Smooth muscle cell (in vitro differentiated cells): ENCODE measurements around the gene RPS6KA2. TPM values are rescaled to one million over a fixed set of nuclear protein-coding genes. Genes with fewer than 3 reads are reported as not detected.
"Not testable (repeated sequence)": the region's sequence is repeated elsewhere in the genome, so short reads cannot be mapped to it uniquely, and the experiment has no call there.

ENCODE experiments used
- DNase-seq: peaks from one replicate; lab custom pipeline; 2025; ENCODE audit not compliant: unreplicated experiment; lab: John Stamatoyannopoulos, UW
- H2AFZ ChIP-seq: fragments of 200-600 bp; sonication (generic); 2 replicates; pipeline ENCODE4 v1.6.0; 2016; ENCODE audit warnings: antibody characterized with exemption, low read depth, mild to moderate bottlenecking
- H3F3A ChIP-seq: fragments of 200-600 bp; sonication (generic); 2 replicates; pipeline ENCODE4 v1.6.0; 2017; ENCODE audit warnings: antibody characterized with exemption, low read depth
- H3K27ac ChIP-seq: fragments of 200-600 bp; sonication (generic); 2 replicates; pipeline ENCODE4 v1.5.1; 2016; ENCODE audit warnings: low read depth, mild to moderate bottlenecking
- H3K27me3 ChIP-seq: fragments of 200-600 bp; sonication (generic); 2 replicates; pipeline ENCODE4 v1.6.1; 2016; ENCODE audit warnings: low read depth, mild to moderate bottlenecking
- H3K36me3 ChIP-seq: fragments of 200-600 bp; sonication (generic); 2 replicates; pipeline ENCODE4 v1.5.1; 2016; ENCODE audit warnings: low read depth
- H3K4me1 ChIP-seq: fragments of 200-600 bp; sonication (generic); 2 replicates; pipeline ENCODE4 v1.5.1; 2016; ENCODE audit warnings: low read depth
- H3K4me2 ChIP-seq: fragments of 200-600 bp; sonication (generic); 2 replicates; pipeline ENCODE4 v1.6.0; 2016; ENCODE audit warnings: mild to moderate bottlenecking
- H3K4me3 ChIP-seq: fragments of 200-600 bp; sonication (generic); 2 replicates; pipeline ENCODE4 v1.5.1; 2016; ENCODE audit warnings: mild to moderate bottlenecking
- H3K79me2 ChIP-seq: fragments of 200-600 bp; sonication (generic); 2 replicates; pipeline ENCODE4 v1.6.0; 2016; ENCODE audit warnings: low read depth, mild to moderate bottlenecking
- H3K9ac ChIP-seq: fragments of 200-600 bp; sonication (generic); 2 replicates; pipeline ENCODE4 v1.6.0; 2016; ENCODE audit warnings: low read depth
- H3K9me3 ChIP-seq: fragments of 200-600 bp; sonication (generic); replicated peaks from 2 replicates; pipeline ENCODE4 v1.5.1; 2016; ENCODE audit warnings: low read depth
- H4K20me1 ChIP-seq: fragments of 200-600 bp; sonication (generic); 2 replicates; pipeline ENCODE4 v1.6.0; 2016; ENCODE audit warnings: low read depth
- WGBS: methylation state at CpG from one replicate; pipeline ENCODE4 v1.1.7; 2016; ENCODE audit warnings: low lambda C conversion rate; 5-methylcytosine and 5-hydroxymethylcytosine counted together
- polyA plus RNA-seq: library from polyadenylated mRNA; unstranded; fragments of >200 nt; fragmentation: Nextera tagmentation; extraction: Ambion mirVana; gene quantifications from 2 replicates; pipeline ENCODE4 v1.2.1, GENCODE V29; 2016
- total RNA-seq: library from RNA; depleted of rRNA; stranded (reverse); fragments of >200 nt; gene quantifications from 2 replicates; pipeline ENCODE4 v1.2.3, GENCODE V29; 2014
- TF ChIP-seq, protein P1 (sequence below): fragments of 200-600 bp; sonication (generic); IDR thresholded peaks from 2 replicates; pipeline ENCODE4 v1.5.1; 2017; ENCODE audit warnings: borderline replicate concordance, mild to moderate bottlenecking, antibody characterized with exemption; ENCODE audit not compliant: insufficient read depth, poor library complexity, severe bottlenecking

Gene RPS6KA2
- total and polyA plus RNA-seq, 2 experiments from 2014 or later = 7.8 to 10.4 TPM

DNA sequence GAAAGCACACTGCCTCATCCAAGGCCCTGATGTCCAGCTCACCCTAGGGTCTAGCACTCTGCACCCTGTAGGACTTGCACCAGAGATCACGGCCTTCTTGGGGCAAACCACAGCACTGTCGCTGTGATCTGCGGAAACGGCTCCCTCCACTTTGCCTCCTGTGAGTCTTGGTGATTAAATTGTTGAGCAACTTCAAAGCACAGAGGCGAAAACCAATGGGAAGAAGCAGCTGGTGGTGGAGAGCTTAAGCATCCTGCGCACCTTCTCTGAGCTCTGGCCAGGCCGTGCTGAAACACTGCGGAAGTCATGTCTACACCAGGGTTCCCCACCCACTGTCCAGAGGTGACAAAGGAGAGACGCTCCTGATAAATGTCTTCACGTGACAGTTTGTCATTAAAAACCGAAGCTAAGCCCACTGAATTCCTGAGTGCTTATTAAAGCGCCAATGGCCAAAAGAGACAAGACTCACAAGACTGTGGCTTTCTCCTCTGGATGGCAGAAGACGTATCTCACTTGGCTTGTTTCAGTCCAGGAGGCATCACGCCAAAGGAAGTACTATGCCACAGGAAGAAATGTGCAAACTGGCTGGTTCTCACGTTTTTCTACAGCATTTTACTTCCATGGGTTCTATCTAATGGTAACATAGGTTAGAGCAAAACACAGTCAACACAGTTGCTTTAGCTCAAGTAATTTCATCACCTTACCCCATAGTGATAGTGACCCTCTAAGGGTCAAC, 43.7 kb downstream of the RPS6KA2 start:
- TF ChIP-seq, protein P1, sequence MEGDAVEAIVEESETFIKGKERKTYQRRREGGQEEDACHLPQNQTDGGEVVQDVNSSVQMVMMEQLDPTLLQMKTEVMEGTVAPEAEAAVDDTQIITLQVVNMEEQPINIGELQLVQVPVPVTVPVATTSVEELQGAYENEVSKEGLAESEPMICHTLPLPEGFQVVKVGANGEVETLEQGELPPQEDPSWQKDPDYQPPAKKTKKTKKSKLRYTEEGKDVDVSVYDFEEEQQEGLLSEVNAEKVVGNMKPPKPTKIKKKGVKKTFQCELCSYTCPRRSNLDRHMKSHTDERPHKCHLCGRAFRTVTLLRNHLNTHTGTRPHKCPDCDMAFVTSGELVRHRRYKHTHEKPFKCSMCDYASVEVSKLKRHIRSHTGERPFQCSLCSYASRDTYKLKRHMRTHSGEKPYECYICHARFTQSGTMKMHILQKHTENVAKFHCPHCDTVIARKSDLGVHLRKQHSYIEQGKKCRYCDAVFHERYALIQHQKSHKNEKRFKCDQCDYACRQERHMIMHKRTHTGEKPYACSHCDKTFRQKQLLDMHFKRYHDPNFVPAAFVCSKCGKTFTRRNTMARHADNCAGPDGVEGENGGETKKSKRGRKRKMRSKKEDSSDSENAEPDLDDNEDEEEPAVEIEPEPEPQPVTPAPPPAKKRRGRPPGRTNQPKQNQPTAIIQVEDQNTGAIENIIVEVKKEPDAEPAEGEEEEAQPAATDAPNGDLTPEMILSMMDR = no peak
- H3K9ac ChIP-seq = no peak overlapping the region
- no peak overlapping the region for H3K4me2 ChIP-seq
- DNase-seq = no peak
- no peaks in the 10 kb centered on the region for H4K20me1 ChIP-seq
- H3K9me3 ChIP-seq = no peaks in the 10 kb centered on the region
- no peaks in the 10 kb centered on the region for H3K4me1 ChIP-seq
- H3K27ac ChIP-seq = no peak overlapping the region
- H2AFZ ChIP-seq = no peak overlapping the region
- no peaks in the 10 kb centered on the region for H3K79me2 ChIP-seq
- no peaks in the 10 kb centered on the region for H3K36me3 ChIP-seq
- no peaks in the 10 kb centered on the region for H3F3A ChIP-seq
- no peaks in the 10 kb centered on the region for H3K27me3 ChIP-seq
- no peak overlapping the region for H3K4me3 ChIP-seq
- WGBS = 81% methylated on average over 15 of the region's 15 CpGs

DNA sequence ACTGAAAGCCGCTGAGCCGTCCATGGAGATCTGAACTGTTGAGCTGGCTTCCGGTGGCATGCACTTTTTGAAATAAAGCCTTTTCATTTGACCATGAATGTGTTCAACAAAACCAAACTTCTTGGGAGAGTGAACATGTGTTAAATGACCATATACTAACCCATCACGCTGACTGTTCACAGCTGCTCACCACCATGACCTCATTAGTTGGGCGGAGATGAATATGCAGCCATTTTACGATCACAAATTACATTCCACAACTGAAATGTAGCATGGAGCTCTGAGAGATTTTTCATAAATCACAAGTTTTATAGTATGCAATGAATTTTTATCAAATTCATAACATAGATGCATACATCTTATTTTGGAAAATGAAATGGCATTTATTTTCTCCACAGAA, 44.8 kb downstream of the RPS6KA2 start:
- DNase-seq = no peak
- Histone ChIP-seq H3K27ac (no peak overlapping the region), H3F3A (no peaks in the 10 kb centered on the region), H3K4me1 (no peaks in the 10 kb centered on the region), H2AFZ (no peak overlapping the region), H3K4me3 (no peak overlapping the region), H3K27me3 (no peaks in the 10 kb centered on the region), H3K36me3 (no peaks in the 10 kb centered on the region), H4K20me1 (no peaks in the 10 kb centered on the region), H3K79me2 (no peaks in the 10 kb centered on the region), H3K9ac (no peak overlapping the region), H3K4me2 (no peak overlapping the region), H3K9me3 (no peaks in the 10 kb centered on the region)
- 95% methylated on average over 6 of the region's 6 CpGs for WGBS
- TF ChIP-seq, protein P1 = no peak

DNA sequence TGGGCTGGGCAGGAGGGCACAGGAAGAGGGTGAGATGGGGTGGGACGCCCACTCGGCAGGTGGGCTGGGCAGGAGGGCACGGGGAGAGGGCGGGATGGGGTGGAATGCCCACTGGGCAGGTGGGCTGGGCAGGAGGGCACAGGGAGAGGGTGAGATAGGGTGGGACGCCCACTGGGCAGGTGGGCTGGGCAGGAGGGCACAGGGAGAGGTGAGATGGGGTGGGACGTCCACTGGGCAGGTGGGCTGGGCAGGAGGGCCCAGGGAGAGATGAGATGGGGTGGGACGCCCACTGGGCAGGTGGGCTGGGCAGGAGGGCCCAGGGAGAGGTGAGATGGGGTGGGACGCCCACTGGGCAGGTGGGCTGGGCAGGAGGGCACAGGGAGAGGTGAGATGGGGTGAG, 45.2 kb downstream of the RPS6KA2 start:
- not testable (repeated sequence) for H3K27me3 ChIP-seq, DNase-seq, H3K4me1 ChIP-seq, H4K20me1 ChIP-seq, H3K9me3 ChIP-seq, H3K36me3 ChIP-seq, H2AFZ ChIP-seq, H3K79me2 ChIP-seq, H3K4me3 ChIP-seq, H3F3A ChIP-seq, H3K9ac ChIP-seq, H3K4me2 ChIP-seq, H3K27ac ChIP-seq
- 100% methylated on average over 2 of the region's 8 CpGs for WGBS

DNA sequence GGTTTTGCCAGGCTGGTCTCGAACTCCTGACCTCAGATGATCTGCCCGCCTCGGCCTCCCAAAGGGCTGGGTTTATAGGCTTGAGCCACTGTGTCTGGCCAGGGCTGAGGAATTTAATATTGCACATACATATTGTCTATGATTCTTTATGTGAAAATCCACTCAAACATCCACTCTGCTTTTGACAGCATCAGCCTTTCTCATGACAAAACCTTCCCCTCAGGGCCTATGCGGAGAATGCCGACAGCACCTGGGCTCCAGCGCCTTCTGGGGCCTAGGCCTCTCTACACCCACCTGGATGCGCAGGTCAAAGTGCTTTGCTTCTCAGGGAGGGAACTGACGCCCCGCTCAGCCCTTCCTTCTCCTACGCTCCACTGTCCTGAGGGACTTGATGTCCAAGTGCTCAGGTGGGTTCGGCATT, 46.0 kb downstream of the RPS6KA2 start:
- H3K9ac ChIP-seq = no peak overlapping the region
- no peaks in the 10 kb centered on the region for H3K9me3 ChIP-seq
- no peaks in the 10 kb centered on the region for H3K79me2 ChIP-seq
- no peaks in the 10 kb centered on the region for H3K27me3 ChIP-seq
- H3K4me2 ChIP-seq = no peak overlapping the region
- H3K4me1 ChIP-seq = no peaks in the 10 kb centered on the region
- no peaks in the 10 kb centered on the region for H3K36me3 ChIP-seq
- no peaks in the 10 kb centered on the region for H4K20me1 ChIP-seq
- no peak overlapping the region for H2AFZ ChIP-seq
- H3F3A ChIP-seq = no peaks in the 10 kb centered on the region
- H3K4me3 ChIP-seq = no peak overlapping the region
- WGBS = 92% methylated on average over 11 of the region's 11 CpGs
- DNase-seq = no peak
- no peak overlapping the region for H3K27ac ChIP-seq
- TF ChIP-seq, protein P1 = no peak
